Renal cortex interstitium (tissue), 11 donors: ENCODE data around the gene NPY4R. TPM values are rescaled to one million over a fixed set of nuclear protein-coding genes. Genes with fewer than 3 reads are reported as not detected.
"Not testable (repeated sequence)": the region's sequence is repeated elsewhere in the genome, so short reads cannot be mapped to it uniquely, and the experiment has no call there.

ENCODE experiments used
- DNase-seq, 11 donors: peaks; one replicate each; pipeline ENCODE4 v3.0.0-alpha.2; 2013; ENCODE audit warnings: low read depth in 9 of 11, low spot score in 4 of 11; ENCODE audit errors: extremely low read depth in 1 of 11
- polyA plus RNA-seq, 3 donors: library from polyadenylated mRNA; unstranded; fragments of 120-200 nt; gene quantifications; one replicate each; pipeline ENCODE4 v1.2.1, GENCODE V29; 2013; ENCODE audit not compliant: insufficient read length in 3 of 3

NPY4R gene
- polyA plus RNA-seq, 3 donors, result not detected

DNA sequence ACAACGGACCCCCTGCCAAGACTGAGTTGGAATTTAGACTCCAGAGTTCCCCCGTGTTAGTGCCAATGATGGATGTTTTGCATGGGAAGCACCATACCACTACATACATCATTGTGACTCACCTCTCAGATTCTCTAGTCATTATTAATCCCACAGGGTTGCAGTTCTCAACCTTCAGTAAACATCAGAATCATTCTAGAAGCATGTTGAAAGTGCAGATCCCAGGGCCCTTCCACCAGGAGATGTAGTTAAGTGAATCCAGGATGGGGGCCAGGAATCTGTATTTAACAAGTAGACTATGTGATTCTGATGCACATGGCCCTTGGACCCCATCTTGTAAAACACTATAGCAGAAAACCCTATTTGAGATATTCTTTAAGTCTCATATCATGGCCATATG, 2.1 kb downstream of the NPY4R start:
- not testable (repeated sequence) for DNase-seq

DNA sequence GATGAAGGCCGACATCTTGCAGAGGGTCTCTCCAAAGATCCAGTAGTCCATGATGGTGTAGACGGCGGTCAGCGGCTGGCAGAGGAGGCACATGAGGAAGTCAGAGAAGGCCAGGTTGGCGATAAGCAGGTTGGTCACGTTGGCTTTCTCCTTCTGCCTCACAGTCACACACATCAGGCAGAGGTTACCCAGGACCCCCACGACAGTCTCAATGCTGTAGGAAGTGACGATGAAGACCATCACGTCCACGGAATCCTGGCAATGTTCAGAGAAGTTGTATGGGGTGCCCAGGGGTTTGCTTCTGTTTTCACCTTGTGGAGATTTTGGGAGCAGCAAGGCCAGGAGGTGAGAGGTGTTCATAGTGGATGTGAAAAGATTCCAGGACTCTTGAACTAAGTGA, 3.5 kb downstream of the NPY4R start:
- not testable (repeated sequence) for DNase-seq

DNA sequence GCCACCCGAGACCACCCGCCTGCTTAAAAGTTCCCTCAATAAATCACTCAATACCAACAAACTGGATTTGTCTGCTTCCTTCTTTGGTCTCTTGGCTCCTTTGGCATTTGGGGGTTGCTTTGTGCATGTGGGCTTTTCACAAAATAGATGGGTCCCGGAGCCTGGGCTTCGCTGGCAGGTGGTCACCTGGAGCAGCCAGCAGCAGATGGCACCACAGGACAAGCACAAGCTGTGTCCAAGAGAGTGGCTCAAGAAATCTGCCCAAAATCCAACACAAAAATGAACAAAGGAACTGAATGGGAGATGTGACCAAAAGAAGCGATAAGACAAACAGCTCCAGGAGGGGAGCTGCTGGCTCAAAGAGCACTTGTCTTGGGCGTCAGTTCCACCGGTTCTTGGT, 6.2 kb downstream of the NPY4R start:
- DNase-seq, result not testable (repeated sequence)

- not testable (repeated sequence) for DNase-seq
These were observed 8.7 kb downstream of the NPY4R start for GRCh38 chr10:46457071-46457470.

GRCh38 chr10:46455992-46456391, 9.8 kb downstream of the NPY4R start:
- DNase-seq, result not testable (repeated sequence)

GRCh38 chr10:46451365-46451764, 14.4 kb downstream of the NPY4R start:
- DNase-seq, result not testable (repeated sequence)

- not testable (repeated sequence) for DNase-seq
These were observed 14.9 kb downstream of the NPY4R start for GRCh38 chr10:46450829-46451228.

DNA sequence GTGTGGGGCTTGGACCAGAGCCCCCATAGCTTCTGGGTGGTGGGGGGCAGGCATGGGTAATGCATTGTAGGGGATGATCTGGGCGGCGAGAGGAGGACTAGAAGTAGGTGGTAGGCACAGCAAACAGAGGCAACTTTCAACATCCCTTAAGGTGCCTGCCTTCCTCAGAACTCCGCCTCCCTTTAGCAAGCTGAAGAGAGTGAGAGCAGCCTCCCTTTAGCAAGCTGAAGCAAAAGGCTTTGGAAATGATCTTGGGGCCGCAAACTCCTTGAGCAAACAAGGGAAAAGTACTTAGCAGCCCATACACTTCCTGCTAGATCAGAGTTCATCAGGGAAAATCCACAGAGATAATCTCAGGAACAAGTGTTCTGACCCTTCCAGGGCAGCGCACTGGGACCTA, 18.3 kb downstream of the NPY4R start:
- not testable (repeated sequence) for DNase-seq

DNA sequence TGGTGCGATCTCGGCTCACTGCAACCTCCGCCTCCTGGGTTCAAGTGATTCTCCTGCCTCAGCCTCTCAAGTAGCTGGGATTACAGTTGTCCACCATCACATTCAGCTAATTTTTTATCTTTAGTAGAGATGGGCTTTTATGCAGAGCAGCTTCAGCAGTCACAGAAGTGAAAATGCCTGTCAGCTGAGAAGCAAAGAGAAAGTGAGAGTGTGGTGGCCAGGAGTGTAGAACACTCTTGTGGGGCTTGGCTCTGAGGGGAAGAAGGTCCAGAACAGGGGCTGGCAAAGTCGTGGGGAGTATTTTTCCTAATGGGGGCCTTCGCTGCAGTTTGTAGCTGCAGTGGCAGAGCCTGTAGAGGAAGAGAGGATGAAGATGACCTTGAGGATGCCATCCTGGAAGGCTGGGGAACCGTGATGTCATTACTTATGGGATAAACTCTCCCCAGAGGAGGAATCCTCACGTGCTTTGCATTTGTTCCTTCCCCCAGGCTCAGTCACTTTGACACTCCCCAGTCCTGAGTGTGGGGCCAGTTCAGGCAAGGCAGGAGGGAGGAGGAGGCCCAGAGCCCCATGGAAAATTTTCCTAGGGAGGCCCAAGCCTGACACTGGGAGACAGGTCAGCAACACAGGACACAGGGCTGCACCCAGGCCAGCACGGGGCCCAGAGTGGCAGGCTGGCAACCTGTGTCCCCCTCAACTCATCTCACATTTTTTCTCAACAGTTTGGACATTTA, 20.2 kb downstream of the NPY4R start:
- not testable (repeated sequence) for DNase-seq

- not testable (repeated sequence) for DNase-seq
These were observed 22.3 kb downstream of the NPY4R start for GRCh38 chr10:46443422-46443821.

GRCh38 chr10:46442706-46443275, 23.0 kb downstream of the NPY4R start:
- DNase-seq, result not testable (repeated sequence)

DNA sequence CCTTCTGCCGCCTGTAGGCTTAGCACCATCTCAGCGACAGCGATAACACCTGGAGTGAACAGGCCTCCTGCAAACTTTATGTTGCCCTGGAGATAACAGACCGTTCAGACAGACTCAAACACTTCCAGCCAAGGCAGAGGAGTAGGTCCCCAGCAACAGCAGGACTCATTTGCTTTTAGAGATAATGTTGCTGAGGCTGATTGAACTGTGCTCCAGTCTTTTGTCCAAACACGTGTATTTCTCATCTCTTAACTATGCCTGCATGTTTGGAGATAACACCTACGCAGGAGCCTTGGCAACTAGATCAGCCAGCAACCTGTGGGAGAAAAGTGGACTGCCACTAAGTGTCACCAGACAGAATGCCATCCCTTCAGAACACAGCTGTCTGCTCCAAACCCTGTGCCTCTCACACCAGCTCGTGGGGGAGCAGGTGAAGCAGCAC, 23.9 kb downstream of the NPY4R start:
- not testable (repeated sequence) for DNase-seq

DNA sequence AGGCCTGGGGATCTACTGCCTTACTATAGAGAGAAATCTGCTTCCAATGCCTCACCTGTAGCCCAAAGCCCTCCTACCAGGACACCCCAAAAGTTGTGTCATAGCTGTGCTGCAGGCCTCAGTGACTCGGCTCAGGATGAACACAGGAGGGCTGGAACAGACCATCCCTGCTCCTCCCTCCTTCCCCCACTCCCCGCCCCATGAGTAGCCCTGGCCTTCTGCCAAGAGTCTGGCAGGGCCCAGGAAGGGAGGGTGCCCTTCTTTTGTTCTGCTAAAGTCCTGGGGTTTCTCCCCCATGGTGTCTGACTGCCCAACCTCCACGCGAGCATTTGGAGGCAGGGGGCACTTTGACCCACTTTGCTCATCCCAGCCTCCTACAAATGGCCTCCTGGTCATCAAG, 24.8 kb downstream of the NPY4R start:
- DNase-seq, result not testable (repeated sequence)

DNA sequence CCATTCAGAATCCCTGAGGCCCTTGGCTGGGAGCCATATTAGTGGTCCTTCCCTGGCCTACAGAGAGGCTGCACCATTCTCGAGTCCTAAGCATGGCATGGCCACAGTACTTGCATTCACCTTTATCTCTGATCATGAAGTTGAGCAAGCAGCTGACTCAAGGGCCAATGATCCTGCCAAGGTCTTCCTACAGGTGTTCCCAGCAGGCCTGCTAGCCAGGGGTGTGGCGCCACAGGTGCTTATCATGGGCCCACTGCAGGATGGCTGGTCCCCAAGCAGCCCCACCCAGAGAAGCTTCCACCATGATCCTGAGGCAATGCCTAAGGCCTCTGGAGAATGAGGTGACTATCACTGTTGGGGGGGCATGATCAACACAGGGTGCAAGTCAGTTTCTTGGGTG, 42.2 kb downstream of the NPY4R start:
- DNase-seq, result not testable (repeated sequence)

- not testable (repeated sequence) for DNase-seq
These were observed 46.0 kb downstream of the NPY4R start for GRCh38 chr10:46419570-46420379.

- DNase-seq, result not testable (repeated sequence)
These were observed 47.5 kb downstream of the NPY4R start for GRCh38 chr10:46418283-46418682.

GRCh38 chr10:46415291-46415690, 50.5 kb downstream of the NPY4R start:
- DNase-seq, result not testable (repeated sequence)

- not testable (repeated sequence) for DNase-seq
These were observed 53.1 kb downstream of the NPY4R start for GRCh38 chr10:46412665-46413064.

- not testable (repeated sequence) for DNase-seq
These were observed 54.6 kb downstream of the NPY4R start for GRCh38 chr10:46411123-46411522.
